SHP77 treated with DMSO at 0.1 percent for 48 hours (cell line): Measurements from ENCODE around the gene RARA.

ENCODE experiments used
- DNase-seq: peaks from one replicate; lab custom pipeline; 2025; lab: John Stamatoyannopoulos, UW

Gene RARA

GRCh38 chr17:40345161-40345993, 36.4 kb downstream of the RARA start:
- no peak for DNase-seq

- DNase-seq, result no peak
These were observed 37.2 kb downstream of the RARA start for GRCh38 chr17:40345994-40346764.

GRCh38 chr17:40346765-40347158, 37.8 kb downstream of the RARA start:
- DNase-seq, result no peak

- DNase-seq, result no peak
These were observed 38.5 kb downstream of the RARA start for GRCh38 chr17:40347319-40348135.

GRCh38 chr17:40348136-40348504, 39.1 kb downstream of the RARA start:
- DNase-seq, result no peak

- DNase-seq, result no peak
These were observed 39.8 kb downstream of the RARA start for GRCh38 chr17:40348562-40349476.

GRCh38 chr17:40349477-40349894, 40.5 kb downstream of the RARA start:
- no peak for DNase-seq

GRCh38 chr17:40349895-40350688, 41.1 kb downstream of the RARA start:
- no peak for DNase-seq

GRCh38 chr17:40350689-40351358, 41.8 kb downstream of the RARA start:
- DNase-seq, result no peak

- DNase-seq, result peak; percentile 24
These were observed 42.6 kb downstream of the RARA start for GRCh38 chr17:40351359-40352236.

GRCh38 chr17:40352237-40352778, 43.3 kb downstream of the RARA start:
- DNase-seq, result no peak

- DNase-seq, result no peak
These were observed 43.9 kb downstream of the RARA start for GRCh38 chr17:40352779-40353394.

GRCh38 chr17:40354221-40355122, 45.5 kb downstream of the RARA start:
- no peak for DNase-seq

- DNase-seq, result no peak
These were observed 46.3 kb downstream of the RARA start for GRCh38 chr17:40355123-40355803.

- no peak for DNase-seq
These were observed 47.1 kb downstream of the RARA start for GRCh38 chr17:40355804-40356758.
